Right forelimb (tissue), 1 donor: ENCODE measurements around the gene AKAP9.
"Not testable (repeated sequence)": the region's sequence is repeated elsewhere in the genome, so short reads cannot be mapped to it uniquely, and the experiment has no call there.

ENCODE experiments used
- DNase-seq: peaks from one replicate; pipeline ENCODE4 v3.0.0-alpha.2; 2018

The AKAP9 gene

GRCh38 chr7:92020636-92021035, 80.0 kb downstream of the AKAP9 start:
- DNase-seq = no peak

- no peak for DNase-seq
Measured at GRCh38 chr7:92025260-92025659, 84.6 kb downstream of the AKAP9 start.

DNA sequence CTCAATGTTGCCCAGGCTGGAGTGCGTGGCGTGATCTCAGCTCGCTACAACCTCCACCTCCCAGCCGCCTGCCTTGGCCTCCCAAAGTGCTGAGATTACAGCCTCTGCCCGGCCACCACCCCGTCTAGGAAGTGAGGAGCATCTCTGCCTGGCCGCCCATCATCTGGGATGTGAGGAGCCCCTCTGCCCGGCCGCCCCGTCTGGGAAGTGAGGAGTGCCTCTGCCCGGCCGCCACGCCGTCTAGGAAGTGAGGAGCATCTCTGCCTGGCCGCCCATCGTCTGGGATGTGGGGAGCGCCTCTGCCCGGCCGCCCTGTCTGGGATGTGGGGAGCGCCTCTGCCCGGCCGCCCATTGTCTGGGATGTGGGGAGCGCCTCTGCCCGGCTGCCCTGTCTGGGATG, 86.0 kb downstream of the AKAP9 start:
- DNase-seq = not testable (repeated sequence)

DNA sequence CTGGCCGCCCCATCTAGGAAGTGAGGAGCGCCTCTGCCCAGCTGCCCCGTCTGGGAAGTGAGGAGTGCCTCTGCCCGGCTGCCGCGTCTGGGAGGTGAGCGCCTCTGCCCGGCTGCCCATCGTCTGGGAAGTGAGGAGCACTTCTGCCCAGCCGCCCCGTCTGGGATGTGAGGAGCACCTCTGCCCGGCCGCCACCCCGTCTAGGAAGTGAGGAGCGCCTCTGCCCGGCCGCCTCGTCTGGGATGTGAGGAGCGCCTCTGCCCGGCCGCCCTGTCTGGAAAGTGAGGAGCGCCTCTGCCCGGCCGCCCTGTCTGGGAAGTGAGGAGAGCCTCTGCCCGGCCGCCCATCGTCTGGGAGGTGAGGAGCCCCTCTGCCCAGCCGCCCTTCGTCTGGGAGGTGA, 86.5 kb downstream of the AKAP9 start:
- DNase-seq = not testable (repeated sequence)

GRCh38 chr7:92028226-92028625, 87.6 kb downstream of the AKAP9 start:
- no peak for DNase-seq

- DNase-seq = no peak
Measured at GRCh38 chr7:92028686-92029085, 88.0 kb downstream of the AKAP9 start.

- no peak for DNase-seq
Measured at GRCh38 chr7:92034116-92034515, 93.5 kb downstream of the AKAP9 start.

GRCh38 chr7:92035576-92035975, 94.9 kb downstream of the AKAP9 start:
- no peak for DNase-seq

DNA sequence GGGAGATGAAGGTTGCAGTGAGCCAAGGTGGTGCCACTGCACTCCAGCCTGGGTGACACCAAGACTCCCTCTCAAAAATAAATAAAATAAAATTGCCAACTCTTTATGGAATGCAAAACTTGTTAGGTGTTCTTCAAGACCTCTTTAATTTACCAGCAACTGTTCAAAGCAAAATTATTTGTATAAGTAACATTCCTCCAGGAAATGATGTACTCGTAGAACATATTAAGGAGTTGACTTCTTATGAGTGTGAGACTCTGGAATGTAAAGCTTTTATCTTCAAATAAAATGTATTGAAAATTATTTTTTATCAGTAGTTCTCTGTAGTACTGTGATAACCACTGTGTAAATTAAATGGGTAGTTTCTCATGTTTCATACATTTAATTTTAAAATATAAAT, 99.2 kb downstream of the AKAP9 start:
- DNase-seq = no peak

GRCh38 chr7:92042056-92042737, 101.5 kb downstream of the AKAP9 start:
- DNase-seq = no peak

DNA sequence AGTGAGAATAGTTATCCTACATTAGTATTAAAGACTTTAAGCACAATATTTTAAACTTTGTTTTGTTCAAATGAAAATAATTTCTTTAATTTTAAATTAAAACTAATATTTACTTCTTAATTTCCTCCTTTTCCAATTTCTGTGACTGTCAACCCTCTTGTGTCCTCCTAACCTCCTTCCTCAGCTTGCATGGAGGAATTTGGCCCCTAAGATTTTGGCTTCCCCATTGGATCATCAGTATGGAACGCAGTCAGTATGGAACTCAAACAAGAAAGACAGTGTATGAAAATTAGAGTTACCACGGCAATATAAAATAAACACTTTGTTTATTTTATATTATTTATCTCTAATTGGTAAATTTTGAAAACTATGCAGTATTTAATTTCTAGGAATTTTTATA, 102.4 kb downstream of the AKAP9 start:
- DNase-seq = no peak

GRCh38 chr7:92043637-92044036, 103.0 kb downstream of the AKAP9 start:
- DNase-seq = no peak

GRCh38 chr7:92044148-92044547, 103.5 kb downstream of the AKAP9 start:
- DNase-seq = no peak

DNA sequence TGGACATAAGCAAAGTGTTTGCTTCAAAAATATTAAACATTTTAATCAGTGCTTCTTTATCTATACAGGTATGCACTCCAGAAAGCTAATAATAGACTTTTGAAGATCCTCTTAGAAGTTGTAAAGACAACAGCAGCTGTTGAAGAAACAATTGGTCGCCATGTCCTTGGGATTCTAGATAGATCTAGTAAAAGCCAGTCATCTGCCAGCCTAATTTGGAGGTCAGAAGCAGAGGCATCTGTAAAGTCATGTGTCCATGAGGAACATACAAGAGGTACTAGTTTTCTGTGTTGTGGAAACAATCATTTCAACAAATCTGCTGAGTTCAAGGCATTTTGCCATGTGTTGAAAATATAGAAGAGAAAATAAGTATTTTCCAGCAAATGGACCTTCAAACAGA, 104.3 kb downstream of the AKAP9 start:
- DNase-seq = no peak

DNA sequence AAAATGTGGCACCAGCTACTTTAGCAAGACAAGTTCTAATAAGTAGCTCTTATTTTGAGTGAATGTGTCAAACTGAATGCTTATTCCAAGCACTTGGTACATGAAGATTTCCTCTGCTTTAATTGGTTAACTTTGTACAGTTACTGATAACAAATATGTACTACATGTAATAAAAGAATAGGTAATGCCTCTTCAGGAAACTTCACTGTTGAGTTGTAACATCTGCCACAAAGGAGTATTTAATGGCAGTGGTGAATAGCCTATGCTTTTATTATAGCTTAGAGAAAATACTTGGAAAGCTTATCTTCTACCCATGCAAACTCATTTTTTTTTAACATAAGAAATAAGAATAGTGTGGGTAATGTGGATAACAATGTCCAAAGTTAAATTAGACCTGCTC, 111.0 kb downstream of the AKAP9 start:
- no peak for DNase-seq

DNA sequence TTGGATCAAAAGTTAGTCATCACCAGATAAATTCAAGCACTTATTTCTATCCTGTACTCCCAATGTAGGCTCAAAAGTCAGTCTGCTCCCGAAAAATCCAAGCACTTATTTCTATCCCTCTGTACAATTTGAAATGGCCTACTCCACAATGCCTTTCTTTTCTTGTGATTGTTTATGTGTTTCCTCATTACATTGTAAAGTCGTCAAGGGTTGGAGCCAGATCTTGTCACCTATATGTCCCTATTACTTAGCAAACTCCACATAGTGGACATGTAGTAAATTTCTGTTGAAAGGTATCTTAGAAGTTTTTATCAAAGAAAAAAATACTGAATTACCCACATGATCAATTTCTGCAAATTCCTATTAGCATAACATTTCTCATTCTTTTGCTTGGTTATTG, 111.5 kb downstream of the AKAP9 start:
- DNase-seq = no peak

DNA sequence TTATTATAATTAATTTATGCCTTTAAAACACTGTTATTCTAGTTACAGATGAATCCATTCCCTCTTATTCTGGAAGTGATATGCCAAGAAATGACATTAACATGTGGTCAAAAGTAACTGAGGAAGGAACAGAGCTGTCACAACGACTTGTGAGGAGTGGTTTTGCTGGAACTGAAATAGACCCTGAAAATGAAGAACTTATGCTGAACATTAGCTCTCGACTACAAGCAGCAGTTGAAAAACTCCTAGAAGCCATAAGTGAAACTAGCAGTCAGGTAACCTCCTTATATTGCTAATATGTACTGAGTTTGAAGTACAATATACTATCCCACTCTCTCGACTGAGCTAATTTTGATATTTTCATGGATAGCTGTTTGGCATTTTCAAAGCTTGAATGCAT, 112.0 kb downstream of the AKAP9 start:
- DNase-seq = no peak

- no peak for DNase-seq
Measured at GRCh38 chr7:92053312-92053711, 112.7 kb downstream of the AKAP9 start.

DNA sequence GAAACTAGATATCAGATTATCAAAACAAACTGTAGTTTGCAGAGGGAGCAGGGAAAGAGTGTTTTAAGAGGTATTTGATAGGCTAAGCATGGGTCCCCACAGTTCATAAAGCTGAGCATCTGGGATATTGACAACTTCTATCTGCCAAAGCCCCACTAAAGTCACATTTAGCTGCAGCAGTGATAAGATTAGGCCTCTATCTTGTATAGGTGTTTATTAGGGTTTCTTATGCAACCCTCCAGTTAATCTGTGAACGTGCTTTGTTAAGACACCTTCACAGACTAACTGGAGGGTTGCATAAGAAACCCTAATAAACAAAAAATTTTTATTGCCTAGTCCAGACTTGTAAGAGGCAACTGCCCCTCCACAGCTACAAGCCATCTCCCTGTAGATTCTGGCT, 115.6 kb downstream of the AKAP9 start:
- DNase-seq = no peak

- no peak for DNase-seq
Measured at GRCh38 chr7:92057375-92057774, 116.7 kb downstream of the AKAP9 start.

- no peak for DNase-seq
Measured at GRCh38 chr7:92058040-92058439, 117.4 kb downstream of the AKAP9 start.

DNA sequence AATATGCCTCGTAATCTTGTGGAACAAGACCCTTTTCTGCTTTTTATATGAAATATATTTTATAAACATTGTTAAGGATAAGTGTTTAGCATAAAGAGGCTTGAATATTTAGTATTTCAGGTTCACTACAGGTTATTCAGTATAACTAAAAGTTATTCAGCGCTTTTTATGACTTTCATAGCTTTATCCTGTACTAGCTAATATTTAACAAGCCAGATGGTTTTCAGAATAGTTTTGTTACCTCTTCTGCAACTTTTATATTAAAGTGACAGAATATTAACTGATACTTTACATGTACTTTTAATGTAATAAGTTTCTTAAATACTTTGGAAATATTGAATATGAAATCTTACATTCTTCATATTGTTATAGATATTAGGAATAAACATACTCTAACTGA, 118.2 kb downstream of the AKAP9 start:
- DNase-seq = no peak

DNA sequence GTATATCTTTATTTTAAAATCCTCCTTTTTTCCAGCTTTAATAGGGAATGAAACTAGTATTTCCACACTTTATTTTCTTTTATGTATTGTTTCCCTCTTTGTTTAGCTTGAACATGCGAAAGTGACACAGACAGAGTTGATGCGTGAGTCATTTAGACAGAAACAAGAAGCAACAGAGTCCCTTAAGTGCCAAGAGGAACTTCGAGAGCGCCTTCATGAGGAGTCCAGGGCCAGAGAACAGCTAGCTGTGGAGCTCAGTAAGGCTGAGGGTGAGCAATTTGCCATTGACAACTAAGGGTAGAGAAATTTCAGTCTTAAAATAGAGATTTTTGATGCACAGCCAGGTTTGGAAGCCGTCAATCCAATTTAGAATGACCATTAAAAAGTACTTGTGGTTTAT, 120.5 kb downstream of the AKAP9 start:
- no peak for DNase-seq

GRCh38 chr7:92064438-92065029, 123.9 kb downstream of the AKAP9 start:
- DNase-seq = no peak

- DNase-seq = no peak
Measured at GRCh38 chr7:92071032-92071431, 130.4 kb downstream of the AKAP9 start.
